Stimulated activated CD4-positive, alpha-beta T cell treated with anti-CD3 and anti-CD28 coated beads, Interleukin-15, amount 100 ng/mL, for 24 hours (primary cell): ENCODE measurements around the gene NT5C3A.
"Not testable (repeated sequence)": the region's sequence is repeated elsewhere in the genome, so short reads cannot be mapped to it uniquely, and the experiment has no call there.

Experiments
- DNase-seq: peaks from one replicate; pipeline ENCODE4 v3.0.0-alpha.2; 2020

Gene NT5C3A

DNA sequence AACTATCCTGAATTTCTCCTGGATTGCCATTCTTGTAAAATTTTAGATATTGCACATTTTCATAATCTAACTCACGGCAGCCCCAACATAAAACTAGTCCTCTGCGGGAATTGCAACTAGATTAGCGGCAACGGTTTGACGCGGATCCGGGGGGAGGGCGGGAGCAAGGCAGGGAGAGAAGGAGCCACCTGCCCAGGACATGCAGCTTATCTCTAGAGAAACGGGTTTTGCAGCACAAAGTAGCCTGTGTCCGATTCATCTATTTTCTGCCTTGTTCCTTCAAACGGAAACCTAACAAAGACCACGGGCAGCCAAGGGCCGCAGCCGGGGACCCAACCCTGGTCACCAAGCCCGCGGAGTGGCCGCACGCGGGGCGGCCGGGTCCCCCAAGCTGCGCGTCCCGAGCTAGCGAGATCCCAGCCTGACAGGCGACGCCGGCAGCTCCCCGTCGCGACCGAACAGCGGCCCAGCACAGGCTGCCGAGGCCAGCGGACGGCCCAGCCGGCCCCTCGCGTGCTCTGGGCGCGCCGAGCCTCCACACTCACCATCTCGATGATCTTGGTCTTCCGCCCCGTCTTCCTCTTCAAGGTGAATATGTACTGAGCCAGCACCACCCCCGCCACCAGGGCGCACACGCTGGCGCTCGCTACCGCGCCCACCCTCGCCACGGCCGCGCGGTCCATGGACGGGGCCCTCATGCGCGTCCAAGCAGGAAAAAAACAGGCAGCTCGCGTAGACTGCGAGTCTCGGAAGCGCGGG lies at the start of gene NT5C3A:
Gene NT5C3A (minus strand): TSS at position 754 of the 759 bp plus-strand sequence. CDS start 71 bp downstream, at position 683.
- peak; percentile 57 for DNase-seq

- no peak for DNase-seq
Observed at GRCh38 chr7:33111614-33112013, 49.0 kb upstream of the NT5C3A start.

GRCh38 chr7:33109758-33110238 lies 47.2 kb upstream of the NT5C3A start:
- peak; percentile 17 for DNase-seq

- peak; percentile 84 for DNase-seq
Observed at GRCh38 chr7:33109005-33109757, 46.6 kb upstream of the NT5C3A start, which contains the start of gene RP9. TSS of gene RP9 (minus strand) at chr7:33109404. CDS start at chr7:33109372, 32 bp downstream.

DNA sequence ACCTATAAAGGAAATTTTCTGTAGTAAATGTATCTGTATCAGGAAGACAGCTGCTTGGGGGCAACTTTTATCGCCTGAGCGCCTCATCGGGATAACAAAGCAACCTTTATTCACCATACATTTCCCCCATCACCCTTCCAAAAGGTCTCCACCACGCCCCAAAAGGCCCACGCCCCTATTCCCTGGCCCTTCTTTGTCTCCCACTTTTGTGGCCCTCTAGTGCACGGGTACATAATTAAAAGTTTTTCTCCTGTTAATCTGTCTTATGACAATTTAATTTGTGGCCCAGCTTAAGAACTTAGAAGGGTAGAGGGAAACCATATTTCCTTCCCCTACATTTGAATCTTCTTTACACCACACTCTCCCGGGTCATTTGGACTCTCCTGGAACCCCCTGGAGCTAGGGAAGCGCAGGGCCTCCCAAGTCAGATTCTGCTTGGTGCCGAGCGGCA lies 46.0 kb upstream of the NT5C3A start:
- DNase-seq: peak; percentile 55

GRCh38 chr7:33107136-33108066 lies 44.8 kb upstream of the NT5C3A start:
- DNase-seq: peak; percentile 22

DNA sequence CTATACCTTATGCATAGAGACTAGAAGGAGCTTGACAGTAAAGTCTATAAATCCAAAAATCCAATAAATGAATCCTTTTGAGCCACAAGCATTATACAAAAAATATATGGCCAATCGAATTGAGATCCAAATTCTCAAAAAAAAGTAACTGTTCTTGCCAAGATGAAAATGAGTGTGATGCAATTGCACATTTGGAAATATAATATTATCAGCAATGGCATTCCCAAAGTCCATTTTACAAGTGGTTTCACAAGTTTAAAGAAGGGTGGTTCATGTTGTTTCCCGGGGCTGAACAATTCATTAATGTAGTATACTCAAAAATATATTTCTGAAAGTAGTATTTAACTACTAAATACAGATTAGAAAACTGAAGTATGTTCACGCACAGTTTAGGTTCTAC lies 39.3 kb upstream of the NT5C3A start:
- DNase-seq: no peak

DNA sequence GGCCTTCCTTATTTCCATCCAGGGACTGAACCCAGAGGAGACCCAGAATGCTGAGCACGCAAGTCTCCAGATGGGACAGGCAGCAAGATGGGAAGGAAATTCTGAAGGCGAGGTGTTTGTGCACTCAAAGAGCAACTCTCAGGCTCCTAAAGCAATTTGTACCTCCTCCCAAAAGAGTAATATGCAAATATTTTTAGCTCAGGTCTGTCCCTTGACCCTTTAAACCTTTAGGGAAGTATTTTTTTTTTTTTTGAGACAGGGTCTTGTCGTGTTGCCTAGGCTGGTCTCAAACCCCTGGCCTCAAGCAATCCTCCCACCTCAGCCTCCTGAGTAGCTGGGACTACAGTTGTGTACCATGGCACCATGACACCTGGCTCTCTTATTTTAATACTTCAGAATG lies 38.2 kb upstream of the NT5C3A start:
- DNase-seq: no peak

- DNase-seq: no peak
Observed at GRCh38 chr7:33099154-33099940, 36.8 kb upstream of the NT5C3A start.

DNA sequence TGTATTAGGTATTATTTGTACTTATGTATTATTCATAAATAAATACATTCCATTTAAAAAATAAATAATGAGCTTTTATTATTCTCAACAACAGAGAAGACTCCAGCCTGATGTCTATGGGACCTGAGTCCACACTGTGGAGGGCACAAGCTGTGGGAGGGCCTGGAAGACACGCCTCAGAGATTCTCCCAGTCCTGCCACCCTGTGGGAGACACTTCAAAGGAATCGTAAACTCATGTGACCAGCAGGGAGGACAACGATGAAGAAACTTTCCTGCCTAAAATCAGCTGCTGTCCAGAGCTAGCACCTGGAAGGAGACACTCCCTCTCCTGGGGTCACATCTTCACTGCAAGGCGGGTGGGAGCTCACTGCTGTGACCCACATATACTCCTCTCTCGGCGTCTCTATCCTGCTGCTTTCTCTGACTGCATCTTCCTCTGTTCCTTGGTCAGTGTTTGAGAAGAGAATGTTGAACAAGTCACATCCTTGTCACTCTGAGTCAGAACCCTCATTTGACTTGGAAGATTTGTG lies 32.2 kb upstream of the NT5C3A start:
- DNase-seq: not testable (repeated sequence)

- DNase-seq: no peak
Observed at GRCh38 chr7:33093266-33093665, 30.7 kb upstream of the NT5C3A start.

DNA sequence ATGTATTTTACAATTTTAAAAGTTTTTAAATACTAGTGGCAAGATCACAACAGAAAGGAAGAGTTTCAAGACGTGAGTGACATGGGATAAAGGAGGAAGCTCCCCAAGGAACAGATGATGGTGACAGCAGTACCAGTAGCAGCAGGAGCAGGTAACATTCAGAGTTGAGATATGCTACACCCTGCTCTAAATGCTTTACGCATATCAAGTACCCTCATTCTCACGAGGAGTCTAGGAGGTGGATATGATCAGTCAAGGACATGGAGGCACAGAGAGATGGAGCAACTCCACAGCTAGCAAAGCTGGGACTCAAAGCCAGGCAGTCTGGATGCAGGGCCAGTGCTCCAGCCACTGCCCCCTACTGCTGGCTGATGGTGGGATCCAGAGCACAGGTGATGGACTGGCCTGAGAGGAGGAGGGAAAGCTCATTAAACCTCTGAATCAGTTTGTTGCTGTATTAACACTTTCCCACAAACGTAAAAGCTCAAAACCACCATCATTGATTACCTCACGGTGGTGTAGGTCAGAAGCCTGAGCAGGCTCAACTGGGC lies 29.1 kb upstream of the NT5C3A start:
- no peak for DNase-seq

DNA sequence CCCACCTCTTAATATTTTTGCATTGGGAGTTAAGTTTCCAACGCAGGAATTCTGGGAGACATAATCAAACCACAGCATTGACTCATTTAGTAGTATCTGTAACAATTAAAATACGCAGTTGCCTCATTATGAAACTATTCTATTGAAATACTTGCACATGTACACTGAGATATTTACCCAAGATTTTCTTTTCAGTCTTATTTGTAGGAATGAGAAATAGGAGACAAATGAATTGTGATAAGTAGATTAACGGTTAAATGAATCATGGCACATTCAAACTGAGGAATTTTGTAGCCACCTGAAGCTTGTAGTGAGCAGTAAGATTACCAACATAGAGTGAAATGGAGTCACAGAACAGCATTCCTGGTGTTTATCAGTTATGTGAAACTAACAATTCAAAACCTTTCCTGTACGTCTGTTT lies 28.5 kb upstream of the NT5C3A start:
- DNase-seq: no peak

DNA sequence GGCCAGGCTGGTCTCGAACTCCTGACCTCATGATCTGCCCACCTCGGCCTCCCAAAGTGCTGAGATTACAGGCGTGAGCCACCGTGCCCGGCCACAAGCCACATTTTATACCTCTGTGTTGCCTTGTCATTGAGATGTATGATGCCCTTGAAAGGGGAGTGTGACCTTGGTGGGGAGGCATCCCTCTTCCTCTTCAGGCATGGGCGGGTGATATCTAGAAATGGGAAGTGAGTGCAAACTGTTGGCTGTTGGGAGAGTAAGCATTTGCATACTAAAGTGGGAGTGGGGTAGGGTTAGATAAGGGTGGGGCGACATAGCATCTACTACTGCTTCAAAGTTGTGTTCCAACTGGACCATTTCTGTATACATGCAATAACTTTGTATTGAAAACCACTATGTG lies 26.6 kb upstream of the NT5C3A start:
- DNase-seq: no peak

GRCh38 chr7:33087858-33088257 lies 25.3 kb upstream of the NT5C3A start:
- no peak for DNase-seq

DNA sequence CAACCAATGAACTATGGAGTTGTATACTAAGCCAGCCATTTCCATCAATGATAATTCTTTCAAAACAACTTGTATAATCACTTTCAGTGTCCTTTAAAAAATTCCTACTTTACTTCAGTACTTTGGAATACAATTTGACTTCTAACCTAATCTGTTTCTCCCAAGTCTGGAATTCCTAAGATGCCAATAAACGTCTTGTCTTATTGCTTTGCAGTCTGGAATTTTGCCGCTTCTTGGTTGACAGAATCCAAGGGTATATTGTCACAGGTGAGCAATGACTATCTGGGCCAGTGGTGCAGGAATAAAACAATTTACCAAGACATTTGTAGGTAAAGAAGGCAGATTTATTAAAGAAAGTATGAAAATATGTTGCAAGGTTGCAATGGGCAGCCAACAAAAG lies 24.8 kb upstream of the NT5C3A start:
- DNase-seq: no peak

DNA sequence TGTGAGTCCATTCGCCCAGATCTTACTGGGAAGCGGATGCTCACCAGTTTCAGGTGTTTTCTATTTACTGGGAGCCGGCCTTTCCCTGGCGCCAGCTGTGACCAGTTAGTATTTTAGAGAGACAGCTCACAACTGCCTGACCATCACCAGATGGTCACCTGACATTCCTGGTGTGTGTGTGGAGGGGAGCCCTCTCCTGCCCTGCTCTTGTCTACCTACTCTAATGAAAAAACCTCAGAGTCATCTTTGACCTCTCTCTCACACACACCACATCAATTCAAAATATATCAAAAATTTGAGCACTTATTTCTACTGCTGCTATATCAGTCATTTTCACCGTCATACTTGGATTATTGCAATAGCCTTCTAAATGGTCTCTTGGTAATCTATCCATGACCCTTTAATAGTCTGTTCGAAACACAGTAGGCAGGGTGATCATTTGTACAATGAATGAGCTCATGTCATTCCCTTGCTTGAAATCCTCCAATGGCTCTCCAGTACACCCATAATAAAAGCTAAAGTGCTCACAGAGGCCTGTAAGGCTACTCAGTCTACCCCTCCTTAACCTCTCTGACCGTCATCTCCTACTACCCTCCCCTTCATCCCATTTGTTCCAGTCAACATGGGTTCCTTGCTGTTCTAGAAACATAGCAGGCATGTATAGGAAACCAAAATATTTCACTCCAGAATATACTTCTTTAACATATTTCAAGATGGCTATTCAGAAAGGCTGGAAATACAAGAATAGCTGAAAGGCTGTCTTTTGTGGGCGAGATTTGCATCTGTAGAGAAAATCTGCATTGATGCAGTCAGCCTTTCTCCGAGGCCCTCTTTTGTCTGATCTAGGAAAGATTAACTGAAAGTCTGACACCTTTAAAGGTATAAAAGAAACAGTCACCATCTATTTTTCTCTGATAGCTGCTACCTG lies 17.5 kb upstream of the NT5C3A start:
- DNase-seq: no peak

DNA sequence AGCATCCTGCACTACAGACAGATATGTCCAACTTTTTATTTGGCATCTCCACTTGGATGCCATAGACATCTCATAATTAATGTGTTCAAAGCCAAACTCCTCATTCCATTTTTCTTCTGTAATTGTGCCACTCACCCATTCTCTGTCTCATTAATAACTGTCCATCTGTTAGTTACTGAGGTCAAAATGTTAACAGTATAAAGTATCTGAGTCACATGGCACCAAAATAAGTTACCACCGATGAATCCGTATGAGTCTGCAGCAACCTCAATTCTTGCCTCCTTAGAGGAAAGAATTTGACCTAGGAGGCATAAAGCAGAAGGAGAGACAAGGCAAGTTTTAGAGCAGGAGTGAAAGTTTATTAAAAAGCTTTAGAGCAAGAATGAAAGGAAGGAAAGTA lies 16.5 kb upstream of the NT5C3A start:
- DNase-seq: no peak

- DNase-seq: no peak
Observed at GRCh38 chr7:33076737-33077136, 14.2 kb upstream of the NT5C3A start.
